DND-41 (cell line): ENCODE results near the gene PHKB.

Source experiments
- ATAC-seq: fragments of 200-7000 bp; cut with Tn5 transposase; 3 replicates; pipeline ENCODE4 v1.9.1; 2021; ENCODE audit warnings: low read depth; ENCODE audit not compliant: insufficient read depth
- DNase-seq: peaks from one replicate; pipeline ENCODE4 v3.0.0-alpha.2; 2020
- H2AFZ ChIP-seq: 2 replicates; pipeline ENCODE4 v1.6.0; 2012; ENCODE audit warnings: low read depth, low read length
- H3K27ac ChIP-seq: 2 replicates; pipeline ENCODE4 v1.5.1; 2012; ENCODE audit warnings: low read length, inconsistent platforms
- H3K27me3 ChIP-seq: fragments of 200-600 bp; sonication (generic); 2 replicates; pipeline ENCODE4 v1.6.0; 2012; ENCODE audit warnings: low read length, mild to moderate bottlenecking, inconsistent platforms; ENCODE audit not compliant: insufficient read depth, poor library complexity
- H3K36me3 ChIP-seq: 2 replicates; pipeline ENCODE4 v1.5.1; 2012; ENCODE audit warnings: low read length, inconsistent platforms; ENCODE audit not compliant: insufficient read depth
- H3K4me1 ChIP-seq: 2 replicates; pipeline ENCODE4 v1.5.1; 2012; ENCODE audit warnings: mild to moderate bottlenecking, low read length; ENCODE audit not compliant: insufficient read depth
- H3K4me2 ChIP-seq: 2 replicates; pipeline ENCODE4 v1.6.0; 2012; ENCODE audit warnings: mild to moderate bottlenecking, moderate library complexity, low read length, inconsistent platforms; ENCODE audit not compliant: insufficient read depth
- H3K4me3 ChIP-seq, 2 experiments: fragments of 200-600 bp in 1 of 2; shearing (Covaris generic) in 1 of 2; 2 replicates each; pipeline ENCODE4 v1.5.1; 2012 to 2016; ENCODE audit warnings: inconsistent platforms in 2 of 2, low read length in 2 of 2, mild to moderate bottlenecking in 2 of 2, low read depth in 1 of 2, moderate library complexity in 1 of 2
- H3K79me2 ChIP-seq: 2 replicates; pipeline ENCODE4 v1.6.0; 2012; ENCODE audit warnings: low read length, inconsistent platforms; ENCODE audit not compliant: insufficient read depth
- H3K9ac ChIP-seq: 2 replicates; pipeline ENCODE4 v1.6.0; 2012; ENCODE audit warnings: low read depth, mild to moderate bottlenecking, inconsistent platforms, low read length, moderate library complexity
- H3K9me3 ChIP-seq: 2 replicates; pipeline ENCODE4 v1.5.1; 2012; ENCODE audit warnings: low read length, moderate library complexity, mild to moderate bottlenecking, inconsistent platforms; ENCODE audit not compliant: insufficient read depth, severe bottlenecking
- H4K20me1 ChIP-seq: 2 replicates; pipeline ENCODE4 v1.6.0; 2012; ENCODE audit warnings: low read length; ENCODE audit not compliant: insufficient read depth
- EZH2 ChIP-seq: IDR thresholded peaks from 3 replicates; pipeline ENCODE4 v1.6.1; 2012; ENCODE audit warnings: borderline replicate concordance, low read depth, mild to moderate bottlenecking, moderate library complexity, low read length, inconsistent platforms; ENCODE audit not compliant: severe bottlenecking
- TF ChIP-seq, protein P1 (sequence below): IDR thresholded peaks from 2 replicates; pipeline ENCODE4 v1.5.1; 2012; ENCODE audit warnings: borderline replicate concordance, low read length, moderate library complexity, mild to moderate bottlenecking; ENCODE audit not compliant: poor library complexity, severe bottlenecking; ENCODE audit errors: extremely low read depth

The PHKB gene

DNA sequence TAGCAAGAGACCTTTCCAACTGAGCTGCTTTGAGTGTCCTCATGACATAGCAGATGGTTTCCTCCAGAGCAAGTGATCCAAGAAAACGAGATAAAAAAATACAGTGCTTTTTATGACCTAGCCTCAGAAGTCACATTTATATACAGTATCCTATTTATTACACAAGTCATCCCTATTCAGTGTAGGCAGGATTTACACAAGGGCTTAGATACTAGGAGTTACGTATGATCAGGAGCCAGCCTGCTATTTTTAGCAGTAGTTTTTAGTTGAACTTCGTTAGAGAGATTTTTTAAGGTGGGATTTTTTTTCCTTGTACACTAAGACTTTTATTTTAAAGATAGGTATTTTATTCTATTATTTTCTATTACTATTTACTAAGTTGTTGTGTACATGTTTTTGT is 58.4 kb downstream of the PHKB start:
- H3K79me2 ChIP-seq = no peaks in the 10 kb centered on the region; the same call in 1 of the 2 replicates
- no peak overlapping the region for H3K4me3 ChIP-seq
- no peak overlapping the region for H2AFZ ChIP-seq
- no peak overlapping the region for H3K27ac ChIP-seq
- peaks cover 37% of the 10 kb centered on the region for H3K36me3 ChIP-seq
- DNase-seq (no peak), ATAC-seq (no peak)
- H4K20me1 ChIP-seq = no peaks in the 10 kb centered on the region
- TF ChIP-seq, protein P1, sequence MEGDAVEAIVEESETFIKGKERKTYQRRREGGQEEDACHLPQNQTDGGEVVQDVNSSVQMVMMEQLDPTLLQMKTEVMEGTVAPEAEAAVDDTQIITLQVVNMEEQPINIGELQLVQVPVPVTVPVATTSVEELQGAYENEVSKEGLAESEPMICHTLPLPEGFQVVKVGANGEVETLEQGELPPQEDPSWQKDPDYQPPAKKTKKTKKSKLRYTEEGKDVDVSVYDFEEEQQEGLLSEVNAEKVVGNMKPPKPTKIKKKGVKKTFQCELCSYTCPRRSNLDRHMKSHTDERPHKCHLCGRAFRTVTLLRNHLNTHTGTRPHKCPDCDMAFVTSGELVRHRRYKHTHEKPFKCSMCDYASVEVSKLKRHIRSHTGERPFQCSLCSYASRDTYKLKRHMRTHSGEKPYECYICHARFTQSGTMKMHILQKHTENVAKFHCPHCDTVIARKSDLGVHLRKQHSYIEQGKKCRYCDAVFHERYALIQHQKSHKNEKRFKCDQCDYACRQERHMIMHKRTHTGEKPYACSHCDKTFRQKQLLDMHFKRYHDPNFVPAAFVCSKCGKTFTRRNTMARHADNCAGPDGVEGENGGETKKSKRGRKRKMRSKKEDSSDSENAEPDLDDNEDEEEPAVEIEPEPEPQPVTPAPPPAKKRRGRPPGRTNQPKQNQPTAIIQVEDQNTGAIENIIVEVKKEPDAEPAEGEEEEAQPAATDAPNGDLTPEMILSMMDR = no peak
- no peak for TF ChIP-seq EZH2
- no peaks in the 10 kb centered on the region for H3K27me3 ChIP-seq
- no peak overlapping the region for H3K9ac ChIP-seq
- no peak overlapping the region for H3K4me2 ChIP-seq
- H3K4me1 ChIP-seq = no peaks in the 10 kb centered on the region
- H3K9me3 ChIP-seq = no peaks in the 10 kb centered on the region

DNA sequence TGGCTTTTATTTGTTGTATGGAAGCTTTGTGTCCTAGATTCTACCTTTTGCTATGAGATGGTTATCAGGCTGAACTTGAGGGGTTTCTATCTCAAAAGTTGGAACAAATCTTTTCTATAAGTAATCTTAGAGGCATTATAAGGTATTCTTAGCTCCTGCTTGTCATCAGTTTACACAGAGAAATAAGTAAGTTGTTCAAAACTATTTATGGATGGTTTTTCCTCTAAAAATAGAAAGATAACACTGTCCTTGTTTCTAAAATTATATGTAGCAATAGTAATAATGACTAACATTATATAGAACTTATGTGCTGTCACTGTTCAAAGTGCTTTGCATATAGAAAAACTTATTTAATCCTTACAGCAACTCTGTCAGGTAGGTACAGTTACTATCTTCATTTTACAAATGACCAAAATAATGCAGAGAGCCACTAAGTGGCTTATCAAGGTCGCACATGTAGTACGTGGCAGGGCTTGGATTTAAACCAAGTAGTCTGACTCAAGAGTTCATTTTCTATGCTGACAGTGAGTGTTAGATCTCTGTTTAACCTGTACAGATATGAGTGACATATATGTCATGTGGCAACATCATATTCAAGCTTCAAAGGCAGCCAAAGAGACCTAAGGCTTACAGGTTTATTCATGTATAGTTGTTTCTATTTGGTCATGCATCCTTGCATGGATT is 59.0 kb downstream of the PHKB start:
- Histone ChIP-seq H3K9ac (no peak overlapping the region), H3K36me3 (peaks cover 31% of the 10 kb centered on the region; the same call in 1 of the 2 replicates), H4K20me1 (no peaks in the 10 kb centered on the region), H3K27ac (no peak overlapping the region), H3K79me2 (no peaks in the 10 kb centered on the region; the same call in 1 of the 2 replicates), H3K4me1 (no peaks in the 10 kb centered on the region), H2AFZ (no peak overlapping the region), H3K4me3 (no peak overlapping the region), H3K4me2 (no peak overlapping the region), H3K27me3 (no peaks in the 10 kb centered on the region), H3K9me3 (no peaks in the 10 kb centered on the region)
- DNase-seq = no peak
- ATAC-seq = no peak
- TF ChIP-seq, protein P1 = no peak
- no peak for TF ChIP-seq EZH2

DNA sequence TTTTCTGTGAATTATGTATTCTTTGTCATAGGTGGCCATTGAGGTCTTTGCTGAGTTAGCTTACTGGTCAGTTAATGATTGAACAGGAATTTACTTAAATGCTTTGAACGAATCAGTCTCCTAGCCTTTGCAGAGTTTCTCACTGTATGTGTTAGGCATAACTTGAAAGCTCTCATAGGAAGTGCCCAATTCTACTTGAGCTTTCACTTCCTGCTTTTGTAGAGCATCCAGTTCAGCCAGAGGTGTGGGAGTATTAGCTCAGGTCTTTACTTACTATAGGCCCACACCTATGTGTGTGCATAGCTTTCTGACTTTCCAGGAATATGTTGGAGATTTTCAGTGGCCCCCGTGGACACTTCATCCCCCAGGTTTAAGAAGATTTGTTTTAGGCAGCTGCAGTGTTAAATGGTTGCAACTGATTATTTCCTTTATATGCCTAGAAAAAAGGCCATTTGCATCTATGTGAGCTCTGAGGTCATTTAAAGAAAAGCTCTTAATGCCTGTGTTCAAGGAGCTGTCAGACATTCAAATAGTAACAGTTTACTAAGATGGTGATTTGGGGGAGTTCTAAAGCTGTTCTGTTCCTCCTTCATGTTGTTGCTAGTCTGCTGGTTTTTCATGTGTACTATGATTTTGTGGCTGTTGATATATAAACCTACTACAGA is 62.3 kb downstream of the PHKB start:
- no peak overlapping the region for H2AFZ ChIP-seq
- no peaks in the 10 kb centered on the region for H3K4me1 ChIP-seq
- no peaks in the 10 kb centered on the region for H3K9me3 ChIP-seq
- peaks cover 19% of the 10 kb centered on the region; the same call in 1 of the 2 replicates for H3K36me3 ChIP-seq
- H4K20me1 ChIP-seq = no peaks in the 10 kb centered on the region
- ATAC-seq (peak; percentile 71), DNase-seq (no peak)
- no peak overlapping the region for H3K4me3 ChIP-seq
- H3K9ac ChIP-seq = no peak overlapping the region
- TF ChIP-seq EZH2 = no peak
- TF ChIP-seq, protein P1 = no peak
- no peaks in the 10 kb centered on the region for H3K27me3 ChIP-seq
- no peaks in the 10 kb centered on the region; the same call in 1 of the 2 replicates for H3K79me2 ChIP-seq
- H3K4me2 ChIP-seq = no peak overlapping the region
- no peak overlapping the region for H3K27ac ChIP-seq
